ENCODE measurements around the gene CYB5A.

GRCh38 chr18:74268933-74269620 is 22.7 kb downstream of the CYB5A start:
- no peak for TF ChIP-seq CTCF (conservative IDR thresholded peaks at IDR 0.05; ENCODE audit: low read depth, low read length)
- no peak for TF ChIP-seq EZH2phosphoT487 (IDR thresholded peaks at IDR 0.05; ENCODE audit: borderline replicate concordance, low read length)
- no peak for TF ChIP-seq EZH2 (IDR thresholded peaks at IDR 0.05; ENCODE audit: low read length, unreplicated experiment)
